ENCODE data around the gene ABCB8.

- TF ChIP-seq CTCF (conservative IDR thresholded peaks at IDR 0.05; ENCODE audit: low read depth, low read length) (no peak), POLR2A (IDR thresholded peaks at IDR 0.05; ENCODE audit: low read depth, low read length) (no peak), MAZ (IDR thresholded peaks at IDR 0.05; ENCODE audit: borderline replicate concordance, low read depth, low read length) (no peak), FOS (IDR thresholded peaks at IDR 0.05; ENCODE audit: low read depth, low read length) (no peak), MXI1 (IDR thresholded peaks at IDR 0.05; ENCODE audit: borderline replicate concordance, low read depth, low read length) (no peak), MAFK (IDR thresholded peaks at IDR 0.05; ENCODE audit: low read depth, low read length) (no peak), CEBPB (IDR thresholded peaks at IDR 0.05; ENCODE audit: low read depth, low read length) (no peak), USF2 (IDR thresholded peaks at IDR 0.05; ENCODE audit: low read depth, low read length) (no peak), ELK1 (IDR thresholded peaks at IDR 0.05; ENCODE audit: borderline replicate concordance, low read depth, low read length) (no peak)
Observed at GRCh38 chr7:151068069-151068773, 40.0 kb downstream of the ABCB8 start.
